Gastrocnemius medialis (tissue), 4 donors: ENCODE data around the gene THBS3. TPM values are rescaled to one million over a fixed set of nuclear protein-coding genes. Genes with fewer than 3 reads are reported as not detected.

Source experiments
- ATAC-seq, 2 donors: fragments of 150-250 bp; one replicate each; pipeline ENCODE4 v1.9.1; 2016
- DNase-seq, 2 donors: peaks; one replicate each; pipeline ENCODE4 v3.0.0-alpha.2; 2019
- H3K27ac ChIP-seq, 4 donors: fragments of 200-600 bp; sonication (generic); 1 replicate in 1 of 4; 2 replicates in 3 of 4; pipeline ENCODE4 v1.5.1; 2016 to 2018; ENCODE audit warnings: mild to moderate bottlenecking in 2 of 4, moderate library complexity in 1 of 4
- H3K27me3 ChIP-seq, 3 donors: fragments of 200-600 bp; sonication (generic) in 2 of 3; 1 replicate in 1 of 3; 2 replicates in 2 of 3; pipeline versions ENCODE4 v1.5.1 to v1.6.0; 2016 to 2019; ENCODE audit warnings: mild to moderate bottlenecking in 1 of 3, moderate library complexity in 1 of 3
- H3K36me3 ChIP-seq, 2 donors: fragments of 200-600 bp; sonication (generic) in 1 of 2; one replicate each; pipeline ENCODE4 v1.5.1; 2017 to 2018
- H3K4me1 ChIP-seq, 2 donors: fragments of 200-600 bp; sonication (generic) in 1 of 2; one replicate each; pipeline ENCODE4 v1.5.1; 2016 to 2017; ENCODE audit warnings: mild to moderate bottlenecking in 2 of 2
- H3K4me3 ChIP-seq, 4 donors: fragments of 200-600 bp; sonication (generic) in 3 of 4; 1 replicate in 1 of 4; 2 replicates in 3 of 4; pipeline ENCODE4 v1.5.1; 2016 to 2019; ENCODE audit warnings: mild to moderate bottlenecking in 2 of 4
- H3K9me3 ChIP-seq, 3 donors: fragments of 200-600 bp; sonication (generic) in 2 of 3; 1 replicate in 1 of 3; 2 replicates in 2 of 3; pipeline ENCODE4 v1.5.1; 2016 to 2019
- CTCF ChIP-seq, 5 experiments: fragments of 450-650 bp in 3 of 5; fragments of 200-600 bp in 2 of 5; sonication (generic) in 2 of 5; IDR thresholded peaks in 4 of 5; conservative IDR thresholded peaks in 1 of 5; 1 replicate in 4 of 5; 2 replicates in 1 of 5; pipeline ENCODE4 v1.5.1; 2016 to 2019; ENCODE audit warnings: antibody characterized with exemption in 5 of 5, mild to moderate bottlenecking in 3 of 5, moderate library complexity in 3 of 5
- POLR2A ChIP-seq, 2 donors: fragments of 450-650 bp; IDR thresholded peaks; one replicate each; pipeline ENCODE4 v1.6.1; 2017; ENCODE audit warnings: antibody characterized with exemption in 2 of 2, mild to moderate bottlenecking in 2 of 2, moderate library complexity in 2 of 2
- in situ Hi-C, 4 donors: fragments of 200-750 bp; cut with MboI; loops; one replicate each; pipeline versions ENCODE4 v1.15.0 to v1.8.0; 2017; ENCODE audit warnings: low sequenced_read_pairs in 4 of 4
- intact Hi-C: fragments of 100-400 bp; cut with DNase I; formaldehyde crosslinking; loops from one replicate; pipeline ENCODE4 v1.15.1; 2023; ENCODE audit warnings: low total_unique reads
- total RNA-seq, 4 donors: library from RNA; depleted of rRNA; stranded (reverse); fragments of >200 nt; gene quantifications; one replicate each; pipeline versions ENCODE4 v1.1.0 to v1.2.3, GENCODE V29; 2016

The THBS3 gene
- total RNA-seq, 4 donors from 2014 or later = 1.5 to 4.6 (median 3.3) TPM

- no peaks in the 10 kb centered on the region for H3K9me3 ChIP-seq
- no peak for DNase-seq
- no peak for ATAC-seq
- peak overlapping the region; percentile 80 to 94 (median 90) for H3K27ac ChIP-seq
- H3K4me1 ChIP-seq = peaks cover 25 to 26% of the 10 kb centered on the region in 2 donors
- peak overlapping the region; percentile 56 to 79 (median 70) for H3K4me3 ChIP-seq
- TF ChIP-seq CTCF (IDR thresholded peaks at IDR 0.05 in 4 of 5, conservative IDR thresholded peaks at IDR 0.05 in 1 of 5) (no peak), POLR2A (IDR thresholded peaks at IDR 0.05) (no peak)
- H3K27me3 ChIP-seq = no peaks in the 10 kb centered on the region
- H3K36me3 ChIP-seq = peaks cover 0 to 22% of the 10 kb centered on the region in 2 donors
- in situ Hi-C loops (loop anchor here in 1 of 4 donors (5.0 kb wide), 1 partner anchor 37 kb away; no protein-coding TSS in a partner anchor), intact Hi-C loops (loop anchor here (2.0 kb wide), 1 partner anchor 64 kb away; the partner anchor contains the start of gene FDPS)
These were observed 37.4 kb upstream of the THBS3 start for GRCh38 chr1:155245163-155245524.

- Histone ChIP-seq H3K4me3 (peak overlapping the region; percentile 56 to 79 (median 70)), H3K9me3 (no peaks in the 10 kb centered on the region), H3K27me3 (no peaks in the 10 kb centered on the region), H3K36me3 (peaks cover 0 to 22% of the 10 kb centered on the region in 2 donors), H3K27ac (peak overlapping the region; percentile 80 to 94 (median 90)), H3K4me1 (peaks cover 25 to 26% of the 10 kb centered on the region in 2 donors)
- intact Hi-C loops (loop anchor here (2.0 to 5.0 kb wide), 2 partner anchors 37 to 64 kb away; partner anchors contain the start of genes FDPS, MTX1 and THBS3), in situ Hi-C loops (loop anchor here in 1 of 4 donors (5.0 kb wide), 1 partner anchor 38 kb away; no protein-coding TSS in a partner anchor)
- DNase-seq (peak; percentile 97 to 98), ATAC-seq (peak; percentile 96 to 97)
- peak; percentile 84 to 90 for TF ChIP-seq POLR2A (IDR thresholded peaks at IDR 0.05)
- peak; percentile 23 to 99 (median 77) for TF ChIP-seq CTCF (IDR thresholded peaks at IDR 0.05 in 4 of 5, conservative IDR thresholded peaks at IDR 0.05 in 1 of 5)
These were observed 36.9 kb upstream of the THBS3 start for GRCh38 chr1:155244368-155245162.

- Histone ChIP-seq H3K27me3 (no peaks in the 10 kb centered on the region), H3K36me3 (peaks cover 0 to 11% of the 10 kb centered on the region in 2 donors), H3K4me3 (peak overlapping the region in 1 of 4 donors; percentile 74), H3K9me3 (no peaks in the 10 kb centered on the region), H3K4me1 (peaks cover 25 to 26% of the 10 kb centered on the region in 2 donors), H3K27ac (peak overlapping the region; percentile 80 to 94 (median 90))
- in situ Hi-C loops = no loop called here
- no peak for ATAC-seq
- intact Hi-C loops = loop anchor here (2.0 to 5.0 kb wide), 2 partner anchors 16 to 36 kb away; partner anchors contain the start of genes MTX1 and THBS3
- no peak for DNase-seq
- no peak for TF ChIP-seq CTCF (IDR thresholded peaks at IDR 0.05 in 4 of 5, conservative IDR thresholded peaks at IDR 0.05 in 1 of 5)
- TF ChIP-seq POLR2A (IDR thresholded peaks at IDR 0.05) = no peak
These were observed 35.2 kb upstream of the THBS3 start for GRCh38 chr1:155242805-155243358.

- Histone ChIP-seq H3K36me3 (peaks cover 0 to 10% of the 10 kb centered on the region in 2 donors), H3K4me1 (peaks cover 25 to 26% of the 10 kb centered on the region in 2 donors), H3K9me3 (no peaks in the 10 kb centered on the region), H3K27ac (no peak overlapping the region), H3K27me3 (no peaks in the 10 kb centered on the region), H3K4me3 (no peak overlapping the region)
- in situ Hi-C loops = no loop called here
- TF ChIP-seq CTCF (IDR thresholded peaks at IDR 0.05 in 4 of 5, conservative IDR thresholded peaks at IDR 0.05 in 1 of 5) (no peak), POLR2A (IDR thresholded peaks at IDR 0.05) (no peak)
- ATAC-seq (no peak), DNase-seq (no peak)
- intact Hi-C loops = loop anchor here (1.0 to 5.0 kb wide), 3 partner anchors 15 to 35 kb away; partner anchors contain the start of genes MTX1 and THBS3
These were observed 34.2 kb upstream of the THBS3 start for GRCh38 chr1:155241841-155242264.
